Measurements from ENCODE around the gene PHOX2A. TPM values are rescaled to one million over a fixed set of nuclear protein-coding genes. Genes with fewer than 3 reads are reported as not detected.

PHOX2A gene
- total and polyA plus RNA-seq, 8 donors = 0.35 to 0.61 TPM; not detected in 6

- intact Hi-C loops (cut with DNase I) = no loop called here
- ATAC-seq (no peak), FAIRE-seq (no peak), DNase-seq (peak in 1 of 6 donors; percentile 52)
- no peak for TF ChIP-seq CTCF (IDR thresholded peaks at IDR 0.05)
- Histone ChIP-seq H3K27ac (no peak overlapping the region), H3K9me3 (no peaks in the 10 kb centered on the region), H3K4me3 (no peak overlapping the region), H3K36me3 (peaks cover 0 to 1% (median 0%) of the 10 kb centered on the region in 3 donors), H3K4me1 (peaks cover 0 to 14% (median 9%) of the 10 kb centered on the region in 3 donors), H3K27me3 (peaks cover 0 to 12% (median 2%) of the 10 kb centered on the region in 4 donors)
- WGBS, 2 donors = 21 to 26% methylated on average over 12 to 20 of the region's 20 CpGs
These were observed 2.6 kb downstream of the PHOX2A start for GRCh38 chr11:72241291-72241781.

- Histone ChIP-seq H3K36me3 (peaks cover 0 to 8% (median 0%) of the 10 kb centered on the region in 3 donors), H3K4me3 (peak overlapping the region in 1 of 4 donors; percentile 42), H3K27ac (no peak overlapping the region), H3K4me1 (peaks cover 0 to 14% (median 9%) of the 10 kb centered on the region in 3 donors), H3K9me3 (no peaks in the 10 kb centered on the region), H3K27me3 (peaks cover 0 to 12% (median 2%) of the 10 kb centered on the region in 4 donors)
- peak in 1 of 6 donors; percentile 67 for DNase-seq
- 15 to 16% methylated on average over 44 of the region's 44 CpGs for WGBS, 2 donors
- FAIRE-seq = no peak
- intact Hi-C loops (cut with DNase I) = no loop called here
- no peak for TF ChIP-seq CTCF (IDR thresholded peaks at IDR 0.05)
- peak in 3 of 4 donors; percentile 3 to 10 (median 7) for ATAC-seq
These were observed 3.3 kb downstream of the PHOX2A start for GRCh38 chr11:72240461-72241290.

- no peak for TF ChIP-seq CTCF (IDR thresholded peaks at IDR 0.05)
- intact Hi-C loops (cut with DNase I) = no loop called here
- H3K27ac ChIP-seq = no peak overlapping the region
- WGBS, 2 donors = 1 to 2% methylated on average over 42 to 69 of the region's 69 CpGs
- peak overlapping the region in 2 of 4 donors; percentile 25 to 42 for H3K4me3 ChIP-seq
- FAIRE-seq (no peak), DNase-seq (peak in 3 of 6 donors; percentile 47 to 78 (median 58)), ATAC-seq (peak; percentile 45 to 76 (median 61))
- H3K4me1 ChIP-seq = peaks cover 0 to 14% (median 9%) of the 10 kb centered on the region in 3 donors
- H3K9me3 ChIP-seq = no peaks in the 10 kb centered on the region
- H3K27me3 ChIP-seq = peaks cover 0 to 12% (median 2%) of the 10 kb centered on the region in 4 donors
- H3K36me3 ChIP-seq = peaks cover 0 to 15% (median 0%) of the 10 kb centered on the region in 3 donors
These were observed 4.0 kb downstream of the PHOX2A start for GRCh38 chr11:72239849-72240460.

- intact Hi-C loops (cut with DNase I) = no loop called here
- Histone ChIP-seq H3K27me3 (peaks cover 0 to 11% (median 2%) of the 10 kb centered on the region in 4 donors), H3K4me1 (peaks cover 0 to 14% (median 9%) of the 10 kb centered on the region in 3 donors), H3K4me3 (peak overlapping the region in 2 of 4 donors; percentile 25 to 42), H3K36me3 (peaks cover 0 to 16% (median 0%) of the 10 kb centered on the region in 3 donors), H3K9me3 (no peaks in the 10 kb centered on the region), H3K27ac (no peak overlapping the region)
- ATAC-seq (peak; percentile 2 to 40 (median 11)), DNase-seq (peak in 4 of 6 donors; percentile 43 to 88 (median 62)), FAIRE-seq (no peak)
- TF ChIP-seq CTCF (IDR thresholded peaks at IDR 0.05) = no peak
- whole genome bisulfite sequencing, 2 donors = 14 to 24% methylated on average over 15 to 25 of the region's 25 CpGs
These were observed 4.6 kb downstream of the PHOX2A start for GRCh38 chr11:72239313-72239848.

Measured in pancreas (tissue), 10 donors.